Stimulated activated CD4-positive, alpha-beta T cell treated with anti-CD3 and anti-CD28 coated beads, Interleukin-1b, Interleukin-23, amount 100 ng/mL, for 1 hour (primary cell): ENCODE data around the gene RIC8B.
A peak's percentile ranks its signal among the peaks of the same experiment; 100 is the strongest.
"Not testable (repeated sequence)": the region's sequence is repeated elsewhere in the genome, so short reads cannot be mapped to it uniquely, and the experiment has no call there.

Experiments
- DNase-seq, 2 donors: peaks; one replicate each; pipeline ENCODE4 v3.0.0-alpha.2; 2020; ENCODE audit warnings: low read depth in 2 of 2

The RIC8B gene

GRCh38 chr12:106902053-106902452, 127.6 kb downstream of the RIC8B start:
- DNase-seq, result no peak

GRCh38 chr12:106903241-106903945, 128.9 kb downstream of the RIC8B start:
- peak; percentile 29 to 58 for DNase-seq

- no peak for DNase-seq
Observed at GRCh38 chr12:106906715-106907114, 132.2 kb downstream of the RIC8B start.

GRCh38 chr12:106907411-106907810, 132.9 kb downstream of the RIC8B start:
- DNase-seq, result no peak

GRCh38 chr12:106907846-106908245, 133.4 kb downstream of the RIC8B start:
- DNase-seq, result no peak

GRCh38 chr12:106908561-106908960, 134.1 kb downstream of the RIC8B start:
- DNase-seq, result no peak

- DNase-seq, result no peak
Observed at GRCh38 chr12:106910202-106910601, 135.7 kb downstream of the RIC8B start.

- no peak for DNase-seq
Observed at GRCh38 chr12:106911581-106911980, 137.1 kb downstream of the RIC8B start.

GRCh38 chr12:106913456-106913855, 139.0 kb downstream of the RIC8B start:
- DNase-seq, result no peak

- no peak for DNase-seq
Observed at GRCh38 chr12:106914796-106915634, 140.5 kb downstream of the RIC8B start.

- no peak for DNase-seq
Observed at GRCh38 chr12:106915635-106916026, 141.1 kb downstream of the RIC8B start.

- no peak for DNase-seq
Observed at GRCh38 chr12:106917503-106917902, 143.0 kb downstream of the RIC8B start.

GRCh38 chr12:106918746-106919145, 144.3 kb downstream of the RIC8B start:
- no peak for DNase-seq

- no peak for DNase-seq
Observed at GRCh38 chr12:106919910-106920544, 145.5 kb downstream of the RIC8B start.

- not testable (repeated sequence) for DNase-seq
Observed at GRCh38 chr12:106921976-106922375, 147.5 kb downstream of the RIC8B start.

- DNase-seq, result not testable (repeated sequence)
Observed at GRCh38 chr12:106923594-106923993, 149.1 kb downstream of the RIC8B start.

GRCh38 chr12:106924268-106924861, 149.9 kb downstream of the RIC8B start:
- DNase-seq, result no peak

- no peak for DNase-seq
Observed at GRCh38 chr12:106926657-106927056, 152.2 kb downstream of the RIC8B start.

- DNase-seq, result no peak
Observed at GRCh38 chr12:106934277-106934676, 159.8 kb downstream of the RIC8B start.
